Measurements from ENCODE around the gene PIEZO2. TPM values are rescaled to one million over a fixed set of nuclear protein-coding genes. Genes with fewer than 3 reads are reported as not detected.

PIEZO2 gene
- total RNA-seq, 2 experiments from 2014 or later: not detected

DNA sequence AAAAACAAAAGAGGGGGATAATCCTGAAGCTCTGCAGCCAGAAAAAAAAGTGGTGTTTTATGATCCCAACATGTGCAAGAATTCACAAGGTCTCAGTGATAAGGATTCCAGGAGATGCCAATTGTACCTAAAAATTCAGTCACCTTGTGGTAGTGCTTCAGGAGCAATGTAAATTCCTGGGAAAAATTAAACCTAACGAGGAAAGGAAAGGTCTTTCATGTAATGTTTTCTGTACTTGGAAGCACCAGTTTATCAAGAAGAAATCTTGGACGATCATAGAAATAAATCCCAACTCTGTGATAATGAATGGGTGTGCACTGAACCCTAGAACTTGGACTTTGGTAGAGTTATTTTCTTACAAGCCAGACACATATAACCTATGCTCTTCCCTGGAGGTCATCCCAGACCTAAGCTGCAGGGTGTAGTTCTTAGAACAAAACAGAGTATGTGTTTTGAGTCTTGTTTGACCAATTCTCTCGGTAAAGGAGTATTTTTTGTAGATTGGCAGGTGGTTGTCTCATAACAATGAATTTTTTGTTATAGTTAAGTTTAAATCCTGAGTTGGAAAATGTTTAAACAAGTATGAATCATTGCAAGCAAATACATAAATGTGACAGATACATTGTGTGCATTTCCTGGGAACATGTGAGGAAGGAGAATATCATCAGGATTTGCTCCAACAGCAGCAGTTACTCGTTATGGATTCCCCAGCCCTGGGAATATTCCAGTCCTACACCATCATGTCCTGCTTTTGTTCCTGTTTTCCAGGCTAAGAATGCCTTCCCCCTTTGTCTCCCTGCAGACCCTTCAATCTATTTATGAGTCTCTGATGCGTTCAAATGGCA is 399.0 kb downstream of the PIEZO2 start:
- Mint-ChIP-seq H3K4me1 (no peaks in the 10 kb centered on the region), H3K27ac (no peak overlapping the region), H3K36me3 (ENCODE audit: low read depth) (no peaks in the 10 kb centered on the region), H3K27me3 (peaks cover 6% of the 10 kb centered on the region), H3K4me3 (no peak overlapping the region), H3K9me3 (no peaks in the 10 kb centered on the region)
- POLR2A ChIA-PET: no interaction called here
- CTCF ChIA-PET: no interaction called here
- no peak for DNase-seq

DNA sequence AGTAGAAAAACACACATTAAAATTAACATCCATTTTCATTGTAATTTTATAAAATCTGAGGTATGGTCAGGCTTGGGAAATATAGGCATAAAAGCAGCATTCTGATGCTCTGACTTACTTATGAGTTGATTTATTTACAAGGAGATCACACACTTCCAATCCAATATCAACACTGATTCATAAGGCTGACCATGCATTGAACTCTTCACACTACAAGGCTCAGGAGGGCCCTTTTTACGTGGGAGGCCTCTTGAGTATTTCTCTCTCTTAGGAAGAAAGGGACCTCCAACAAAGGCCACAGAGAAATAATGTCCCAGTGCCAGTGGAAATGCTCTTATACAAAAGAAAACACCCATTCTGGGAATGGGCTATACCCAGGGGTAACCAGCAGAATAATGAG is 400.7 kb downstream of the PIEZO2 start:
- Mint-ChIP-seq H3K27ac (no peak overlapping the region), H3K9me3 (no peaks in the 10 kb centered on the region), H3K4me3 (no peak overlapping the region), H3K27me3 (peaks cover 6% of the 10 kb centered on the region), H3K36me3 (ENCODE audit: low read depth) (no peaks in the 10 kb centered on the region), H3K4me1 (no peaks in the 10 kb centered on the region)
- DNase-seq: no peak
- ChIA-PET POLR2A (no interaction called here), CTCF (interaction anchor here (0.5 kb wide), 1 partner anchor 40 kb away, joined by 7 read pairs; no protein-coding TSS in a partner anchor)

DNA sequence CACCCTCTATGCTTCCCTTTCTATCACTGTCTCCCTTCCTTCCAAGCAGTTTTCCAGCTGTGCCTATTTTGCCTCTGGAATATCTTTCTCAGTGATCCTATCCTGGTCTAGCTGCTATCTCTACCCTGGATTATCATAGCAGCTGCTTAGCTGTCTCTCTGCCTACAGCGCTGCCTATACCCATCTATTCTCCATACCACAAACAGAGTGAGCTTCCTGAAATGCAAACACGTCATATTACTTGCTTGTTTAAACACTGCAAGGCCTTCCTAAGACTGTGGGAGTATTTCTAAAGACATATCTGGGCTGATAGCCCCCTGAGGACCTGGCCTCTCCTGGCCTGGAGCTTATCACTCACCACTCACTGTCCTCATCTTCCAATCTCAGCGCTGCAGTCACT is 403.4 kb downstream of the PIEZO2 start:
- no peak for DNase-seq
- Mint-ChIP-seq H3K9me3 (no peaks in the 10 kb centered on the region), H3K4me3 (no peak overlapping the region), H3K36me3 (ENCODE audit: low read depth) (no peaks in the 10 kb centered on the region), H3K27ac (no peak overlapping the region), H3K4me1 (peaks cover 2% of the 10 kb centered on the region), H3K27me3 (no peaks in the 10 kb centered on the region)
- CTCF ChIA-PET: interaction anchor here (1.2 kb wide), 1 partner anchor 11 kb away, joined by 3 read pairs; no protein-coding TSS in a partner anchor
- POLR2A ChIA-PET: no interaction called here

DNA sequence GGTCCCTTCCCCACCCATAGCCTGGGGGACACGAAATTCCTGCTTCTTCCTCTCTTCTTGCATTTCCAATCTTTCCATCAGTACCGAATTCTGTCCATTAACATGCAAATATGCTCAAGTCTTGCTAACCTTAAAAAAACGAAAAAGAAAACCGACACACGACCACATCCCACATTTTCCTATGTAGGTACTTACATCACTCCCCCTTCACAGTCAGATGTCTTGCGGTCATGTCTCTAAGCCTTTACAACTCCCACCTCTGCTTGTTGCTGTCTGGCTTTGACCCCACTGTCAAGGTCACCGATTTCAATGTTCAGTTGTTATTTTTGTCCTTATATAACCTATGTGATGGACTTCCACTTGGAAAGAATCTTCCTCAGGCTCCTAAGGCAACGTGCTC is 404.1 kb downstream of the PIEZO2 start:
- H3K27ac Mint-ChIP-seq: no peak overlapping the region
- no peaks in the 10 kb centered on the region for H3K27me3 Mint-ChIP-seq
- no peak for DNase-seq
- peaks cover 2% of the 10 kb centered on the region for H3K4me1 Mint-ChIP-seq
- no peaks in the 10 kb centered on the region for H3K9me3 Mint-ChIP-seq
- CTCF ChIA-PET: interaction anchor here (1.2 kb wide), 1 partner anchor 11 kb away, joined by 3 read pairs; no protein-coding TSS in a partner anchor
- no peaks in the 10 kb centered on the region for H3K36me3 Mint-ChIP-seq (ENCODE audit: low read depth)
- H3K4me3 Mint-ChIP-seq: no peak overlapping the region
- POLR2A ChIA-PET: no interaction called here

DNA sequence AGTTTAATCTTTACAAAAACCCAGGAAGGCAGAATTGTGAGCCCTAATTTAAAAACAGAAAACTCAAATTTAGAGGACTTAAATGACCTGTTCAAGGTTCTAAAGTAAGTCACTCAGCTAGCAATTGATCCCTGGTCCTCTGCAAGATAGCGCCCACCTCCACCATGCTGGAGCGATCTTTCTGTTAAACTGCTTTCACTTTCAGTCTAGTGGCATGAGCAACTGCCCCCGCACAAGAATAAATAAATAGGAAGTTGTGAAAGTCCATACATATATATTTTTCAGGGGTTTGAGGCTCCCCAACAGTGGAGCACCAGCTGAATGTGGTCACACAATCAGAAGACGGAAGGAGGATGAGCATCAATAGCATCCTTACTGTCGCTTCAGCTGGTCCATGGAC is 405.6 kb downstream of the PIEZO2 start:
- Mint-ChIP-seq H3K27me3 (no peaks in the 10 kb centered on the region), H3K36me3 (ENCODE audit: low read depth) (no peaks in the 10 kb centered on the region), H3K4me3 (peak overlapping the region; percentile 21), H3K27ac (peak overlapping the region; percentile 38), H3K9me3 (no peaks in the 10 kb centered on the region), H3K4me1 (peaks cover 2% of the 10 kb centered on the region)
- ChIA-PET CTCF (no interaction called here), POLR2A (no interaction called here)
- no peak for DNase-seq

DNA sequence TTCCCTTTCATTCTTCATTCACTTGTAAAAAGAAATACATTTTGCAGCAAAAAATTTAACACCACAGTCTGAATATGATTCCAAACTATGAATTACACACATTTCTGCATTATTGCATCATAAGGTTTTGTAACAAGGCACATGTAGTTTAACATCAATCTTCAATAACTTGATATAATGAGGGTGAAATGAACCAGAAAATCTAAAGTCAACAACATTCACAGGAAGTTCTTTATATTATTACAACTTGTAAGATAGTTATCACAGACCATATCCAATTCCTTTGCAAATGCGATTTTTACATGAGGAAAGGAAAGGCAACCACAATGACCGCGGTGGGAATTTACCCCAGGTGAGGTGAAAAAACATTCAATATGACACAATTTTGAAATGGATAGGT is 410.2 kb downstream of the PIEZO2 start:
- no peak for DNase-seq
- ChIA-PET CTCF (no interaction called here), POLR2A (no interaction called here)
- Mint-ChIP-seq H3K9me3 (no peaks in the 10 kb centered on the region), H3K27me3 (peaks cover 2% of the 10 kb centered on the region), H3K36me3 (ENCODE audit: low read depth) (no peaks in the 10 kb centered on the region), H3K4me3 (no peak overlapping the region), H3K27ac (no peak overlapping the region), H3K4me1 (peaks cover 2% of the 10 kb centered on the region)

DNA sequence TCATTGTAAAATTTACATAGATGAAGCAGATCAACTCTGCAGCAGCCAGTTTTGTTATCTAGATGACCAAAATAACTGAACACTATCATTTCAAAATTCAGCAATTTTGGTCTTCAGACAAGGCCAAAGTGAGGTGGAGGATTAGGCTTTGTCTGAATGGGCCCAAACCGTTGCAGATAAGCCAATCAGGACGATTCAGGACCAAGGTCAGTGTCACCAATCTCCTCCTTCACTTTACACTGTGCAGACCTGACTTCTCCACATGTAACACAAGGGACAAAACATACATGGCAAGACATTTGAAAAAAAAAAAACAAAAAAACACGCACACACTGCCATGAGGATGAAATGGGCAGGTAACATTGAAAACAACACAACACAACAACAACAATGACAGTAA is 412.4 kb downstream of the PIEZO2 start:
- peaks cover 2% of the 10 kb centered on the region for H3K27me3 Mint-ChIP-seq
- no peak overlapping the region for H3K4me3 Mint-ChIP-seq
- no peak overlapping the region for H3K27ac Mint-ChIP-seq
- no peak for DNase-seq
- H3K4me1 Mint-ChIP-seq: no peaks in the 10 kb centered on the region
- no peaks in the 10 kb centered on the region for H3K9me3 Mint-ChIP-seq
- ChIA-PET CTCF (no interaction called here), POLR2A (no interaction called here)
- H3K36me3 Mint-ChIP-seq (ENCODE audit: low read depth): no peaks in the 10 kb centered on the region

DNA sequence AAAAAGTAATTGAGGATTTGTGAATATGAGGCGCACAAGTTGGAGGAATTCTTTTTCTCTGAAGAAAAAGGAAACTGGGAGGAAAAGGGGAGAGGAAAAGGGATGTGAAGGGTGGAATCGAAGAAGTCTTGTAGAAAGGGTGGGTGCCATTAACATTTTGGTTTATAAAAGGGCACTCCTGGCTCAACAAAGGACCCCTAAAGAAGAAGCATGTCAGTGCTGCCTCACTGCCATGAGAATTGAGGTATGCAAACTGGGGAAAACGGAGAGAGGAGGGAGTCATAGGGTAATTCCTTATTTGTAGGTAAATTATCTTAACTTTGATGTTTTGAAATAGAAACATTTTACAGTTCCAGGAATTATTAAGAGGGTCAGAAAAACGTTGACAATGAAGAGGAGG is 416.4 kb downstream of the PIEZO2 start:
- H3K36me3 Mint-ChIP-seq (ENCODE audit: low read depth): no peaks in the 10 kb centered on the region
- H3K4me3 Mint-ChIP-seq: no peak overlapping the region
- POLR2A ChIA-PET: no interaction called here
- no peak for DNase-seq
- H3K27me3 Mint-ChIP-seq: peaks cover 2% of the 10 kb centered on the region
- no peaks in the 10 kb centered on the region for H3K9me3 Mint-ChIP-seq
- H3K4me1 Mint-ChIP-seq: no peaks in the 10 kb centered on the region
- CTCF ChIA-PET: no interaction called here
- H3K27ac Mint-ChIP-seq: no peak overlapping the region

DNA sequence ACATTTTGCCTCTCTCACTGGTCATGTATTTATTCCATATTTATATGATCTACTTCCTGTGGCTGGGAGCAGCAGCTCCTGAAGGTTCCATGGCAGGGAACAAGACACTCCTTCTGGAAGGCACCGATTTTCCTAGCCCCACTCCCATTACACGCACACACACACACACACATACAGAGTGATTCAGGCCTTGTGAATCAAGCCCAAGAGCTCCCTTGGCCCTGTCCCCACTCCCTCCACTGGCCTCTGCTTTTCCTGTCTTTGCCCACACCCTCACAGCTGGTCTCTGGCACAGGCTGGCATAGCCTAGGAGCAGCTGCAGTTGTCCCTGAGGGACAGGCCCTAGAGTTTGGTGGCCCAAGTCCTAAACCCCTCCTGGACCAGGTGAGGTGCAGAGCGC is 421.9 kb downstream of the PIEZO2 start:
- Mint-ChIP-seq H3K27ac (no peak overlapping the region), H3K27me3 (no peaks in the 10 kb centered on the region), H3K9me3 (no peaks in the 10 kb centered on the region), H3K4me3 (no peak overlapping the region), H3K4me1 (peaks cover 2% of the 10 kb centered on the region), H3K36me3 (ENCODE audit: low read depth) (no peaks in the 10 kb centered on the region)
- POLR2A ChIA-PET: no interaction called here
- DNase-seq: no peak
- CTCF ChIA-PET: interaction anchor here (0.8 kb wide), 1 partner anchor 38 kb away, joined by 4 read pairs; no protein-coding TSS in a partner anchor

DNA sequence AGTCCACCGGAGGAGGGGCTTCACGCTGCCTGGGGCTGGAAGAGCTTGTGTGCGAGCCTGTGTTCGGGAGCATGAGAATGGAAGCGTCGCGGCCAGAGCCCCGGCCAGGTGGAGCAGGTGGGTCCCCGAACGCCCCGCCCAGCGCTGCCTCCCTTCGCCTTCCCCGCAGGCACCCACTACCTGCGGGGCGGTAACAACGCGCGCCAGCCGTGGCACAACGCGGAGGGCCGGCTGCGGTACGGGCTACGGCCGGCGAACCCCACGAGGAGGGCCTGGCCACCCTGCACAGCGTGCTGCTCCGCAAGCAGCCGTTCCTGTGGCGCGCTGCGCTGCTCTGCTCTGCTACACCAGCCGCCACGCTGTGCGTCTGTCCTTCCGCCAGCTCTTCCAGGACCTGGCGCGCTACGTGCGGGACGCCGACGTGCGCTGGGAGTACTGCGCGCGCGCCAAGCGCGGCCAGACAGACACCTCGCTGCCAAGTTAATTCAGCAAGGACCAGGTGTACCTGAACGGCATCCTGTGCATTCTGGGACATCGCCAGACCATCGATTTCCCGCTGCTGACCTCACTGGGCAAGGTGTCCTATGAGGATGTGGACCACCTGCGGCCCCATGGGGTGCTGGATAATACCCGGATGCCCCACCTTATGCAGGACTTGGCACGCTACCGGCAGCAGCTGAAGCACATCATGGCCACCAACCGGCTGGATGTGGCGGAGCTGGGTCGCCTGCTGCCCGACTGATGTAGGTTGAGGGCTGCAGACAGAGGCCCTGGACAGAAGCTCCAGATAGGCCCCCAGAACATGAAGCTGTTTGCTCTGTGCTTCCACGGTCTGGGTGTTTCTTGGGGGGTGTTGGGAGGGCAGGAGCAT is 422.9 kb downstream of the PIEZO2 start:
- ChIA-PET POLR2A (no interaction called here), CTCF (no interaction called here)
- Mint-ChIP-seq H3K27me3 (no peaks in the 10 kb centered on the region), H3K36me3 (ENCODE audit: low read depth) (no peaks in the 10 kb centered on the region), H3K4me1 (peaks cover 2% of the 10 kb centered on the region), H3K4me3 (peak overlapping the region; percentile 51), H3K27ac (no peak overlapping the region), H3K9me3 (no peaks in the 10 kb centered on the region)
- no peak for DNase-seq

DNA sequence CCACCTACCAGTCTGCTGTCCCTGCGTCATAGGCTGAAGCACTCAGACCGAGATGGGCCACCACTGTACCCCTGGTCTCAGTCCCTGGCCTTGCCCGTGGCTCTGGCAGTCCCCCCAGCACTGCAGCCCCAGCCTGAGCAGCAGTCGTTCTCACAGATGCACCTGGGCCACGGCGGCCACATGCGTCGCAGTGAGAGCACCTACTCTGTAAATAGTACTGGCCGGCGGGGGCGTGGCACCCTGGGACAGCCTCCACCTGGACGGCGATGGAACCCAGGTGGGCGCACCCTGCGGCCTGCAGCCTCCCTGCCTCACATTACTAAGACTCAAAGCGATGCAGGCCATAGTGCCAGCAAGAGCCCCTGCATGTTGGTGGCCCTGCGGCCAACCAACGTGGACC is 424.7 kb downstream of the PIEZO2 start:
- Mint-ChIP-seq H3K27ac (no peak overlapping the region), H3K27me3 (no peaks in the 10 kb centered on the region), H3K36me3 (ENCODE audit: low read depth) (no peaks in the 10 kb centered on the region), H3K9me3 (no peaks in the 10 kb centered on the region), H3K4me1 (peaks cover 2% of the 10 kb centered on the region), H3K4me3 (no peak overlapping the region)
- ChIA-PET POLR2A (no interaction called here), CTCF (no interaction called here)
- no peak for DNase-seq

DNA sequence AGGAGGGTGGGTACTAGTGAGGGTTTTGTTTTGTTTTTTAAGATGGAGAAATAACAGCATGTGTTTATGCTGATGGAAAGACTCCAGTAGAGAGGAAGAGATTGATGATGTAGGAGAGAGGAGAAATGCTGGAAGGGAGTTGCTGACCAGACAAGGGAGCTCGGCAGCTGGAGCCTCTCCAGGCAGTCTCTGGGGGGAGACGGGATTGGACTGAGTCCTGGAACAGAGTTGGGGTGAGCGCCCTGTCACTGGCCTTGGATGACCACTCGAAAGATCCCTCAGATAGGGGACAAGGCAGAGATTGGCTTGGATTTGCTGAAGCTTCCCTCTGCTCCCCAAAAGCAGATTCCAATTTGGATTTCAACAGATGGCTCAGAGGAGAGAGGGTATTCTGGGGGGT is 425.9 kb downstream of the PIEZO2 start:
- ChIA-PET POLR2A (no interaction called here), CTCF (no interaction called here)
- no peak overlapping the region for H3K4me3 Mint-ChIP-seq
- DNase-seq: no peak
- no peaks in the 10 kb centered on the region for H3K9me3 Mint-ChIP-seq
- no peaks in the 10 kb centered on the region for H3K27me3 Mint-ChIP-seq
- no peaks in the 10 kb centered on the region for H3K36me3 Mint-ChIP-seq (ENCODE audit: low read depth)
- no peak overlapping the region for H3K27ac Mint-ChIP-seq
- H3K4me1 Mint-ChIP-seq: peaks cover 2% of the 10 kb centered on the region

DNA sequence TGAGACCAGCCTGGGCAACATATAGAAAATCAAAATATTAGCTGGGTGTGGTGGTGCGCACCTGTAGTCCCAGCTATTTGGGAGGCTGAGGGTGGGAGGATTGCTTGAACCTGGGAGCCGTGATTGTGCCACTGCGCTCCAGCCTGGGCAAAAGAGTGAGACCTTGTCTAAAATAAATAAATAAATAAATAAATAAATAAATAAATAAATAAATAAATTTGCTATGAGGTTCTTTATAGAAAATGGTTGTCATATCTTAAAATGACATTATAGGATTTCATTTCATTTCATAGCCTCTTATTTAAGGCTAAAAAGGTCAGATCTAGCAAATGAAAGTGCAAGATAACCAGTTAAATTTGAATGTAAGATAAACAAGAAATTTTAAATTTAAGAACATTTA is 430.6 kb downstream of the PIEZO2 start:
- CTCF ChIA-PET: no interaction called here
- H3K4me3 Mint-ChIP-seq: no peak overlapping the region
- H3K9me3 Mint-ChIP-seq: no peaks in the 10 kb centered on the region
- no peak for DNase-seq
- H3K36me3 Mint-ChIP-seq (ENCODE audit: low read depth): no peaks in the 10 kb centered on the region
- no peak overlapping the region for H3K27ac Mint-ChIP-seq
- H3K27me3 Mint-ChIP-seq: peaks cover 4% of the 10 kb centered on the region
- no peaks in the 10 kb centered on the region for H3K4me1 Mint-ChIP-seq
- POLR2A ChIA-PET: no interaction called here
